ENCODE measurements around the gene SLC6A11.

- TF ChIP-seq CTCF (conservative IDR thresholded peaks at IDR 0.05; ENCODE audit: low read depth, low read length) (no peak), EZH2 (IDR thresholded peaks at IDR 0.05; ENCODE audit: borderline replicate concordance, low read depth, low read length, poor library complexity, severe bottlenecking) (no peak)
Observed at GRCh38 chr3:10929978-10930665, 114.1 kb downstream of the SLC6A11 start.
